Fibroblast of lung (primary cell): ENCODE data around the gene RPH3AL. TPM values are rescaled to one million over a fixed set of nuclear protein-coding genes. Genes with fewer than 3 reads are reported as not detected.
"Not testable (repeated sequence)": the region's sequence is repeated elsewhere in the genome, so short reads cannot be mapped to it uniquely, and the experiment has no call there.

Source experiments
- DNase-seq, 2 donors: peaks; one replicate each; pipeline versions ENCODE4 v3.0.0 to v3.0.0-alpha.2; 2010; ENCODE audit warnings: low read depth in 2 of 2
- H2AFZ ChIP-seq: 2 replicates; pipeline ENCODE4 v1.5.1; 2012; ENCODE audit warnings: low read length, control low read depth, inconsistent platforms
- H3K27ac ChIP-seq: 2 replicates; pipeline ENCODE4 v1.5.1; 2011; ENCODE audit warnings: low read length, control low read depth; ENCODE audit not compliant: insufficient read depth
- H3K27me3 ChIP-seq: 2 replicates; pipeline ENCODE4 v1.5.1; 2011; ENCODE audit warnings: mild to moderate bottlenecking, low read length; ENCODE audit not compliant: control insufficient read depth, insufficient read depth
- H3K36me3 ChIP-seq: 2 replicates; pipeline ENCODE4 v1.5.1; 2011; ENCODE audit warnings: low read length; ENCODE audit not compliant: control insufficient read depth, insufficient read depth
- H3K4me1 ChIP-seq: 2 replicates; pipeline ENCODE4 v1.5.1; 2011; ENCODE audit warnings: low read length; ENCODE audit not compliant: control insufficient read depth, insufficient read depth; ENCODE audit errors: extremely low read depth
- H3K4me2 ChIP-seq: 2 replicates; pipeline ENCODE4 v1.5.1; 2011; ENCODE audit warnings: low read length, control low read depth; ENCODE audit not compliant: insufficient read depth; ENCODE audit errors: extremely low read depth
- H3K4me3 ChIP-seq, 4 experiments: fragments of 200-600 bp in 1 of 4; sonication (generic) in 1 of 4; replicated peaks in 1 of 4; 2 replicates each; pipeline ENCODE4 v1.5.1; 2011 to 2016; ENCODE audit warnings: low read length in 4 of 4, low read depth in 3 of 4, mild to moderate bottlenecking in 3 of 4, control low read depth in 2 of 4, inconsistent platforms in 1 of 4, mixed read lengths in 1 of 4; ENCODE audit not compliant: insufficient read depth in 1 of 4; ENCODE audit errors: control extremely low read depth in 1 of 4
- H3K79me2 ChIP-seq: 2 replicates; pipeline ENCODE4 v1.5.1; 2012; ENCODE audit warnings: mild to moderate bottlenecking, low read length, inconsistent platforms; ENCODE audit not compliant: control insufficient read depth, insufficient read depth
- H3K9ac ChIP-seq: 2 replicates; pipeline ENCODE4 v1.5.1; 2011; ENCODE audit warnings: mild to moderate bottlenecking, low read length, control low read depth; ENCODE audit not compliant: insufficient read depth
- H3K9me3 ChIP-seq: 2 replicates; pipeline ENCODE4 v1.5.1; 2012; ENCODE audit warnings: low read depth, low read length; ENCODE audit not compliant: control insufficient read depth, insufficient read depth
- H4K20me1 ChIP-seq: 2 replicates; pipeline ENCODE4 v1.5.1; 2011; ENCODE audit warnings: low read length; ENCODE audit not compliant: control insufficient read depth, insufficient read depth; ENCODE audit errors: extremely low read depth
- CTCF ChIP-seq, 2 donors: IDR thresholded peaks in 1 of 2; conservative IDR thresholded peaks in 1 of 2; 1 replicate in 1 of 2; 2 replicates in 1 of 2; pipeline ENCODE4 v1.5.1; 2011 to 2012; ENCODE audit warnings: low read length in 2 of 2, control low read depth in 1 of 2, inconsistent platforms in 1 of 2, low read depth in 1 of 2, mild to moderate bottlenecking in 1 of 2
- EZH2 ChIP-seq: IDR thresholded peaks from 2 replicates; pipeline ENCODE4 v1.5.1; 2012; ENCODE audit warnings: low read length, control low read depth, mild to moderate bottlenecking; ENCODE audit errors: missing control alignments
- polyA plus RNA-seq, 2 donors: library from polyadenylated mRNA; depleted of rRNA in 1 of 2; stranded (reverse) in 1 of 2; unstranded in 1 of 2; fragments of >200 nt; gene quantifications; 2 replicates each; pipeline ENCODE4 v1.2.1, GENCODE V29; 2011 to 2012; ENCODE audit warnings: missing spikeins in 1 of 2
- total RNA-seq: library from RNA; depleted of rRNA; stranded (reverse); fragments of >200 nt; gene quantifications from 2 replicates; pipeline ENCODE4 v1.2.1, GENCODE V29; 2014

Gene RPH3AL
- total and polyA plus RNA-seq, 2 donors (not counting 1 experiment from before 2014, with no cell fraction given): 0.49 to 3.0 TPM

- Histone ChIP-seq H2AFZ (no peak overlapping the region), H4K20me1 (no peaks in the 10 kb centered on the region), H3K27ac (no peak overlapping the region), H3K27me3 (no peaks in the 10 kb centered on the region), H3K79me2 (no peaks in the 10 kb centered on the region), H3K36me3 (no peaks in the 10 kb centered on the region), H3K4me2 (no peak overlapping the region), H3K4me1 (no peaks in the 10 kb centered on the region), H3K4me3 (no peak overlapping the region), H3K9ac (no peak overlapping the region), H3K9me3 (no peaks in the 10 kb centered on the region)
- TF ChIP-seq CTCF (conservative IDR thresholded peaks at IDR 0.05 in 1 of 2, IDR thresholded peaks at IDR 0.05 in 1 of 2; ENCODE audit: low read depth in 1 of 2, low read length in 2 of 2) (no peak), EZH2 (no peak)
- no peak for DNase-seq
Observed at GRCh38 chr17:235831-236640, 116.6 kb downstream of the RPH3AL start.

GRCh38 chr17:234994-235830, 117.4 kb downstream of the RPH3AL start:
- H4K20me1 ChIP-seq, H3K9ac ChIP-seq, H3K4me2 ChIP-seq, H3K4me3 ChIP-seq, H3K36me3 ChIP-seq, H3K79me2 ChIP-seq, H3K9me3 ChIP-seq, H3K27ac ChIP-seq, H3K27me3 ChIP-seq, DNase-seq, H3K4me1 ChIP-seq, H2AFZ ChIP-seq: not testable (repeated sequence)

- not testable (repeated sequence) for H2AFZ ChIP-seq, H3K27me3 ChIP-seq, H3K4me1 ChIP-seq, H3K4me3 ChIP-seq, H3K79me2 ChIP-seq, H4K20me1 ChIP-seq, H3K9me3 ChIP-seq, DNase-seq, H3K9ac ChIP-seq, H3K4me2 ChIP-seq, H3K36me3 ChIP-seq, H3K27ac ChIP-seq
Observed at GRCh38 chr17:234163-234993, 118.2 kb downstream of the RPH3AL start.
